Esophagus muscularis mucosa (tissue), 4 donors: ENCODE results near the gene GABPB2.

Experiments used
- CTCF ChIP-seq, 3 experiments: fragments of 200-600 bp in 2 of 3; fragments of 450-650 bp in 1 of 3; sonication (generic) in 2 of 3; IDR thresholded peaks; one replicate each; pipeline ENCODE4 v1.5.1; 2017 to 2019; ENCODE audit warnings: antibody characterized with exemption in 3 of 3, mild to moderate bottlenecking in 2 of 3, moderate library complexity in 1 of 3
- EP300 ChIP-seq: sonication (generic); formaldehyde crosslinking; IDR thresholded peaks from one replicate; pipeline ENCODE4 v1.6.1; 2017; ENCODE audit warnings: antibody characterized with exemption
- POLR2AphosphoS5 ChIP-seq, 2 donors: sonication (generic); formaldehyde crosslinking; IDR thresholded peaks; one replicate each; pipeline ENCODE4 v1.6.1; 2017; ENCODE audit warnings: antibody characterized with exemption in 2 of 2

GRCh38 chr1:151058692-151059091, 11.9 kb upstream of the GABPB2 start:
- no peak for TF ChIP-seq CTCF (IDR thresholded peaks at IDR 0.05)
- TF ChIP-seq EP300: no peak
- TF ChIP-seq POLR2AphosphoS5 (IDR thresholded peaks at IDR 0.05): no peak
